ENCODE measurements around the gene RAF1. TPM values are rescaled to one million over a fixed set of nuclear protein-coding genes. Genes with fewer than 3 reads are reported as not detected.
"Not testable (repeated sequence)": the region's sequence is repeated elsewhere in the genome, so short reads cannot be mapped to it uniquely, and the experiment has no call there.

The RAF1 gene
- total RNA-seq, 4 donors from 2014 or later: 106 to 136 (median 121) TPM

- 89 to 92% methylated on average over 2 of the region's 2 CpGs for WGBS, 2 donors
- DNase-seq (ENCODE audit: low spot score in 2 of 2): peak; percentile 26 to 59
- Histone ChIP-seq H3K27ac (no peak overlapping the region), H3K4me3 (no peak overlapping the region), H3K27me3 (no peaks in the 10 kb centered on the region), H3K9me3 (no peaks in the 10 kb centered on the region), H3K36me3 (no peaks in the 10 kb centered on the region), H3K4me1 (peaks cover 0 to 11% (median 0%) of the 10 kb centered on the region in 4 donors)
- TF ChIP-seq EP300 (IDR thresholded peaks at IDR 0.05): no peak
- TF ChIP-seq CTCF (IDR thresholded peaks at IDR 0.05): peak; percentile 24 to 58 (median 48)
Measured at GRCh38 chr3:12706504-12707253, 42.8 kb upstream of the RAF1 start.

- Histone ChIP-seq H3K4me1 (peaks cover 0 to 11% (median 0%) of the 10 kb centered on the region in 4 donors), H3K27ac (no peak overlapping the region), H3K4me3 (no peak overlapping the region), H3K36me3 (no peaks in the 10 kb centered on the region), H3K27me3 (no peaks in the 10 kb centered on the region), H3K9me3 (no peaks in the 10 kb centered on the region)
- 39 to 53% methylated on average over 1 of the region's 1 CpG for WGBS, 2 donors
- no peak for DNase-seq (ENCODE audit: low spot score in 2 of 2)
- TF ChIP-seq EP300 (IDR thresholded peaks at IDR 0.05) (no peak), CTCF (IDR thresholded peaks at IDR 0.05) (no peak), POLR2A (IDR thresholded peaks at IDR 0.05) (no peak)
Measured at GRCh38 chr3:12705981-12706380, 42.1 kb upstream of the RAF1 start.

- no peak for DNase-seq (ENCODE audit: low spot score in 2 of 2)
- Histone ChIP-seq H3K36me3 (no peaks in the 10 kb centered on the region), H3K9me3 (no peaks in the 10 kb centered on the region), H3K4me1 (peaks cover 0 to 11% (median 0%) of the 10 kb centered on the region in 4 donors), H3K27me3 (no peaks in the 10 kb centered on the region), H3K27ac (no peak overlapping the region), H3K4me3 (no peak overlapping the region)
- no peak for TF ChIP-seq CTCF (IDR thresholded peaks at IDR 0.05)
- WGBS, 2 donors: 89 to 90% methylated on average over 6 of the region's 6 CpGs
Measured at GRCh38 chr3:12705374-12705926, 41.5 kb upstream of the RAF1 start.

- Histone ChIP-seq H3K9me3 (no peaks in the 10 kb centered on the region), H3K4me1 (peaks cover 0 to 11% (median 0%) of the 10 kb centered on the region in 4 donors), H3K27ac (no peak overlapping the region), H3K4me3 (no peak overlapping the region), H3K36me3 (no peaks in the 10 kb centered on the region), H3K27me3 (no peaks in the 10 kb centered on the region)
- TF ChIP-seq POLR2A (IDR thresholded peaks at IDR 0.05): no peak
- WGBS, 2 donors: 82 to 84% methylated on average over 3 of the region's 3 CpGs
- DNase-seq (ENCODE audit: low spot score in 2 of 2): no peak
Measured at GRCh38 chr3:12702501-12702900, 38.6 kb upstream of the RAF1 start.

- not testable (repeated sequence) for H3K36me3 ChIP-seq; H3K9me3 ChIP-seq; H3K27me3 ChIP-seq; H3K4me3 ChIP-seq; H3K27ac ChIP-seq; DNase-seq (ENCODE audit: low spot score in 2 of 2)
- WGBS, 2 donors: 92 to 93% methylated on average over 10 of the region's 10 CpGs
- peaks cover 0 to 11% (median 0%) of the 10 kb centered on the region in 4 donors for H3K4me1 ChIP-seq
Measured at GRCh38 chr3:12701601-12702000, 37.7 kb upstream of the RAF1 start.

- Histone ChIP-seq H3K36me3 (no peaks in the 10 kb centered on the region), H3K4me3 (no peak overlapping the region), H3K27me3 (no peaks in the 10 kb centered on the region), H3K27ac (no peak overlapping the region), H3K4me1 (peaks cover 0 to 3% (median 0%) of the 10 kb centered on the region in 4 donors), H3K9me3 (no peaks in the 10 kb centered on the region)
- TF ChIP-seq EP300 (IDR thresholded peaks at IDR 0.05): no peak
- no peak for TF ChIP-seq CTCF (IDR thresholded peaks at IDR 0.05)
- TF ChIP-seq POLR2A (IDR thresholded peaks at IDR 0.05): no peak
- 74 to 78% methylated on average over 2 of the region's 2 CpGs for WGBS, 2 donors
- no peak for DNase-seq (ENCODE audit: low spot score in 2 of 2)
Measured at GRCh38 chr3:12700800-12701199, 36.9 kb upstream of the RAF1 start.

Measured in tibial nerve (tissue), 4 donors.